Activated B cell treated with CpG ODN at 0.5 μM for 24 hours (primary cell): ENCODE data around the gene TMEM43. TPM values are rescaled to one million over a fixed set of nuclear protein-coding genes. Genes with fewer than 3 reads are reported as not detected.

ENCODE experiments used
- ATAC-seq: fragments of 200-7000 bp; cut with Tn5 transposase; one replicate; pipeline ENCODE4 v1.10.0; 2021; ENCODE audit warnings: low read depth, mild to moderate bottlenecking, moderate library complexity
- CTCF ChIA-PET: fragments of 350-600 bp; sonication (Branson Sonifier 250); formaldehyde crosslinking; loops from one replicate; lab custom pipeline; 2021; ENCODE audit warnings: antibody characterized with exemption; lab: Charles Lee
- POLR2A ChIA-PET: fragments of 350-600 bp; sonication (Branson Sonifier 250); formaldehyde crosslinking; loops from one replicate; lab custom pipeline; 2021; ENCODE audit warnings: antibody characterized with exemption; lab: Charles Lee
- DNase-seq: peaks from one replicate; pipeline ENCODE4 v3.0.0; 2022
- H3K27ac Mint-ChIP-seq: one replicate; pipeline ENCODE4 v1.8.0; 2020; ENCODE audit warnings: mixed read lengths
- H3K27me3 Mint-ChIP-seq: one replicate; pipeline ENCODE4 v1.8.0; 2021; ENCODE audit warnings: mixed read lengths
- H3K36me3 Mint-ChIP-seq: one replicate; pipeline ENCODE4 v1.8.0; 2021; ENCODE audit warnings: low read depth, mixed read lengths
- H3K4me1 Mint-ChIP-seq: one replicate; pipeline ENCODE4 v1.8.0; 2021; ENCODE audit warnings: mixed read lengths
- H3K4me3 Mint-ChIP-seq: one replicate; pipeline ENCODE4 v1.8.0; 2020; ENCODE audit warnings: mild to moderate bottlenecking, mixed read lengths
- H3K9me3 Mint-ChIP-seq: one replicate; pipeline ENCODE4 v1.8.0; 2020; ENCODE audit warnings: mixed read lengths
- intact Hi-C: fragments of 100-400 bp; cut with micrococcal nuclease; formaldehyde crosslinking; loops from one replicate; pipeline ENCODE4 v1.15.1; 2024
- total RNA-seq: library from RNA; stranded (reverse); gene quantifications from 2 replicates; pipeline ENCODE4 v1.2.3, GENCODE V29; 2022
- TF ChIP-seq, protein P1 (sequence below): fragments of 200-600 bp; IDR thresholded peaks from one replicate; pipeline ENCODE4 v1.8.0; 2022; ENCODE audit warnings: antibody characterized with exemption, mild to moderate bottlenecking

The TMEM43 gene
- total RNA-seq, 1 donor from 2014 or later, result 32.3 TPM

DNA sequence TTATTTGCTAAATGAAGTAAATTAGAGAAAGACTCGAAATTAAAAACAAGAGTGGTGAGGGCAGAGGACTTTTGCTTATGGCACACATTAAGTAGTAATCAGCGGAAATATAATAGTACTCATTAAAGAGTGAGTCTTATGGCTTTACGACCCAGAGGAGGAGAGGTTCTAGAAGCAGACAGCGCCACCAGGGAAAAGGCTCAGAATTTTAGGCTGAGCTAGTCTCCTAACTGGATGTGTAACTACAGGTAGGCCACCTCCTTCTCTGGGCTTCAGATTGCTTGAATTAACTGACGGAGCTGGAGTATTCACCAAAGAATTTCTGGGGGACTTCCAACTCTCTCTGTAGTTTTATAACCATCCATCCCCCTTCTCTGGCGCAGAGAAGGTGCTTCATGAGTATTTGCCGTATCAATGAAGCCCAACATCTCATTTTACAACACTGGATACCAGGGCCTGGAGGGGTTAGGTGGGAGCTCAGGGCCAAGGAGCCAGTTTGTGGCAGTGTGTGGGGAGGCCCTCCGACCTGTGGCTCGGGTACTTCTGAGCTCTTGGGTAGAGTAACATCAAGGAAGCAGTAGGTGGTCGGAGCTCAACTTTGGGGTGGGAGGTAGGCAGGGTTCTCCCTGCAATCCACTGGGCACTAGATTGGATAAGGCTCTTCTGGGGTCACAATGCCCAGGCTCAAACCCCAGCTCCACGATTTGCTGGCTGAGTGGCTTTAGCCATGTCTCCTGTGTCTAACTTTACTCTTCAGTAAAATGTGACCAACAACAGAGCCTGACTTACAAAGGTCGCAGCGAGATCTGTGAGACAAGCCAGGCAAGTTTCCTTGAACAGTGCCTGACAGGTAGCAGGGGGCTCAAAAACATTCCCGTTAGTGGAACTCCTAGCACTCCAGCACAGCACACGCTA, 1.3 kb upstream of the TMEM43 start:
- Mint-ChIP-seq H3K27ac (peak overlapping the region; percentile 87), H3K4me3 (peak overlapping the region; percentile 94), H3K9me3 (no peaks in the 10 kb centered on the region), H3K36me3 (peaks cover 38% of the 10 kb centered on the region), H3K27me3 (no peaks in the 10 kb centered on the region), H3K4me1 (peaks cover 40% of the 10 kb centered on the region)
- DNase-seq, result no peak
- no peak for ATAC-seq
- POLR2A ChIA-PET, result interaction anchor here (0.7 to 3.9 kb wide), 8 partner anchors 13 to 823 kb away, joined by 3 to 61 read pairs (median 4); partner anchors contain the start of genes CCDC174, LSM3 and XPC
- intact Hi-C loops, result loop anchor here (1.0 to 10.0 kb wide), 8 partner anchors 21 to 942 kb away; partner anchors contain the start of genes LSM3, MRPS25, SLC6A6 and XPC
- TF ChIP-seq, protein P1, sequence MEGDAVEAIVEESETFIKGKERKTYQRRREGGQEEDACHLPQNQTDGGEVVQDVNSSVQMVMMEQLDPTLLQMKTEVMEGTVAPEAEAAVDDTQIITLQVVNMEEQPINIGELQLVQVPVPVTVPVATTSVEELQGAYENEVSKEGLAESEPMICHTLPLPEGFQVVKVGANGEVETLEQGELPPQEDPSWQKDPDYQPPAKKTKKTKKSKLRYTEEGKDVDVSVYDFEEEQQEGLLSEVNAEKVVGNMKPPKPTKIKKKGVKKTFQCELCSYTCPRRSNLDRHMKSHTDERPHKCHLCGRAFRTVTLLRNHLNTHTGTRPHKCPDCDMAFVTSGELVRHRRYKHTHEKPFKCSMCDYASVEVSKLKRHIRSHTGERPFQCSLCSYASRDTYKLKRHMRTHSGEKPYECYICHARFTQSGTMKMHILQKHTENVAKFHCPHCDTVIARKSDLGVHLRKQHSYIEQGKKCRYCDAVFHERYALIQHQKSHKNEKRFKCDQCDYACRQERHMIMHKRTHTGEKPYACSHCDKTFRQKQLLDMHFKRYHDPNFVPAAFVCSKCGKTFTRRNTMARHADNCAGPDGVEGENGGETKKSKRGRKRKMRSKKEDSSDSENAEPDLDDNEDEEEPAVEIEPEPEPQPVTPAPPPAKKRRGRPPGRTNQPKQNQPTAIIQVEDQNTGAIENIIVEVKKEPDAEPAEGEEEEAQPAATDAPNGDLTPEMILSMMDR, result no peak
- CTCF ChIA-PET, result interaction anchor here (2.0 to 3.3 kb wide), 2 partner anchors 55 to 227 kb away, joined by 5 to 12 read pairs; partner anchors contain the start of genes LSM3 and XPC

DNA sequence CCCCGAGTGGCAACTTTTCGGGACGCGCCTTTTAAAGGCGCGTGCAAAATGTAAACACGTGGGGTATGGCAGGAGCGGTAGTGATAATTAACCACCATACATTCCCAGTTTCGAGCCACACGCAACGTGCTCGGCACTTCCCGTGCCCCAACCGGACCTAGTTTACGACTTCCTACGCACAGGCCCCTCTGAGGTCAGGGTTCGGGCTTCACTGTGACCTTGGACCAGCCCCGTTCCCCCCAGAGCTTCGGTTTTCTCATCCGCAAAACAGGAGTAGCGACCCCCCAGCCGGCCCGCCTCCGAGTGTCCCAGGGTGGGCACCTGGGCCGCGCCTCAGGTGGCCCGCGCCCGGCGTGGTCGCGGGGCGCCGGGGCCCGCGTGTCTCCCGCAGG, 633 bp upstream of the TMEM43 start:
- H3K36me3 Mint-ChIP-seq, result peaks cover 40% of the 10 kb centered on the region
- ATAC-seq (peak; percentile 22), DNase-seq (no peak)
- H3K4me3 Mint-ChIP-seq, result peak overlapping the region; percentile 94
- H3K27ac Mint-ChIP-seq, result peak overlapping the region; percentile 87
- intact Hi-C loops, result loop anchor here (1.0 to 10.0 kb wide), 8 partner anchors 20 to 941 kb away; partner anchors contain the start of genes LSM3, MRPS25, SLC6A6 and XPC
- H3K9me3 Mint-ChIP-seq, result no peaks in the 10 kb centered on the region
- ChIA-PET CTCF (interaction anchor here (2.0 to 3.3 kb wide), 2 partner anchors 54 to 227 kb away, joined by 5 to 12 read pairs; partner anchors contain the start of genes LSM3 and XPC), POLR2A (interaction anchor here (0.9 to 3.9 kb wide), 10 partner anchors 13 to 1283 kb away, joined by 3 to 61 read pairs (median 4); partner anchors contain the start of genes CCDC174, LSM3, MRPS25 and RPL32)
- TF ChIP-seq, protein P1, result no peak
- no peaks in the 10 kb centered on the region for H3K27me3 Mint-ChIP-seq
- H3K4me1 Mint-ChIP-seq, result peaks cover 40% of the 10 kb centered on the region

DNA sequence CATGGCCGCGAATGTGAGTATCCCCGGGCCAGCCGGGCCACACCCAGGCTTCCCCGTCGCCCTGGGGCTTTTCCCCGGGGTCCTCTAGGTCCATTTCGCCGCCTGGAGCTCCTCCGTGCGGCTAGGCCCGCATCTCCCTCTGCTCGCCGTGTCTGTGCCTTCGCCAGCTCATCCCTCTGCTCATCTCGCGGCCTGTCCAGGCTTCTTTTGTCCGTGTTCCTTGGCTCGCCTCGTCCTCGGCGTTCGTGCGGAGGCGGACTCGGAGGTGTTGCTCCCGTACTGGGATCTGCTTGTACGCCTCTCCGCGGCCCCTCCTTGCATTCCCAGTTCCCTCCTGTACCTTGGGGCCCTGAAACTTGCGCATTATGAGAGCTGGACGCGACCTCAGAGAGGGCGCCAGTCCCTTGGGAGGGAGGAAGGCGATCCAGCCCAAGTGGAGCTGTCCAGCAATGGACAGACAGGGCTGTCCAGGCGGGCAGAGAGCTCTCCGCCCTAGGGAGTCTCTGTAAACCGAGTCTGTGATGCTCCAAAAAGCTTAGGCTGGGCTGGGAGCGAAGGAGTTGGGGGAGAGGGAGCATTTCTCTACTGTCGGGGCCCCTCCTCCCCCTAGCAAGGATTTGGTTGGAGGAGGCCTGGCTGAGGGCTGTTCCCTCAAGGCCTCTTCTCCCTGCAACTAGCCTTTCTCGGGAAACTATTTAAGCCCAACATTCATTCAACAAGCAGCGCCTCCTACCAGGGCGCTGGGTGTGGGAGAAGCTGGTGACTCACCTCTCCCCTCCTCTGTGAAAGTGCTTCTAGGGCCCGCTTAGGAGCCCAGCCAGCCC, 553 bp downstream of the TMEM43 start:
- POLR2A ChIA-PET, result interaction anchor here (0.7 to 3.9 kb wide), 8 partner anchors 15 to 1284 kb away, joined by 3 to 61 read pairs (median 4); partner anchors contain the start of genes CCDC174, LSM3, MRPS25 and RPL32
- DNase-seq (no peak), ATAC-seq (peak; percentile 28)
- H3K27me3 Mint-ChIP-seq, result no peaks in the 10 kb centered on the region
- peaks cover 40% of the 10 kb centered on the region for H3K4me1 Mint-ChIP-seq
- H3K4me3 Mint-ChIP-seq, result peak overlapping the region; percentile 94
- TF ChIP-seq, protein P1, result no peak
- intact Hi-C loops, result loop anchor here (10.0 kb wide), 1 partner anchor 471 kb away; no protein-coding TSS in a partner anchor
- H3K9me3 Mint-ChIP-seq, result no peaks in the 10 kb centered on the region
- CTCF ChIA-PET, result interaction anchor here (2.0 to 3.3 kb wide), 2 partner anchors 53 to 229 kb away, joined by 5 to 12 read pairs; partner anchors contain the start of genes LSM3 and XPC
- peak overlapping the region; percentile 82 for H3K27ac Mint-ChIP-seq
- peaks cover 42% of the 10 kb centered on the region for H3K36me3 Mint-ChIP-seq

DNA sequence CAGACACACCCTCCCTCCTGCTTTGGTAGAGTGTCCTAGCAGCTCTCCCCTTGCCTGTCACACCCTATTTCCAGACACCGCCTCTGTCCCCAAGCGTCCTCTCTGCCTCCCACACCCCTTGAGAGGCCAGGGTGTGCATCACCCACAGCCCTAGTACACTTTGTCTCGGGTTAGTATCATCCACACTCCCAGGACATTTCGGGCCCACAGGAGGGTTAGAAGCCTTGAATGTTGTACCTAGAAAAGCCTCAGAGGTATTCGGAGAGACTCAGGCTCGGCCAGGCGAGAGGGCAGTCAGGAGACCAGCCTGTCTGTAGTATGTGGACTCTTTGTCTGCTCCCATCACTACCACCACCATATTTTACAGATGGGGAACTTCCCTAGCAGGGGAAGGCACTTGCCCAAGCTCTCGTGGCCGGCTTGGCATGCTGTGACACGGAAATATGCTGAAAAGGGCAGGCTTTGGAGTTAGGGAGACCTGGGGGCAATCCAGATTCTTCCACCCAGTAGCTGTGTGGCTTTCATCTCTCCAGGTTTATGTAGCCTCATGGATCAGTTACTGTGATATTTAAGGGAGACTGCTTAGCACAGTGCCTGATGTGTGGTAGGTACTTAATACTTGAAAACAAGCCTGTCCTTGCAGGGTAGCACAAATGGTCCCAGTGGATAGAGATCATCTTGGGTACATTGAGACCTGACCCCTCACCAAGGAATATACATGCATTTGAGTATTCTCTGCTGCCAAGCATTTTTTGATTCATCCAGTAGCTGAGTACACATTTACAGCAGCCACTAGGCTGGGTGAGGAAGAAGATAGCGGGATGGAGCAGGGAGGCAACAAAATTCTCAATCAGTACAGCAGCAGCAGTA, 1.4 kb downstream of the TMEM43 start:
- intact Hi-C loops, result loop anchor here (10.0 kb wide), 1 partner anchor 471 kb away; no protein-coding TSS in a partner anchor
- Mint-ChIP-seq H3K4me1 (peaks cover 40% of the 10 kb centered on the region), H3K4me3 (peak overlapping the region; percentile 94), H3K9me3 (no peaks in the 10 kb centered on the region), H3K27me3 (no peaks in the 10 kb centered on the region), H3K27ac (peak overlapping the region; percentile 82), H3K36me3 (peaks cover 41% of the 10 kb centered on the region)
- TF ChIP-seq, protein P1, result no peak
- DNase-seq (no peak), ATAC-seq (no peak)
- ChIA-PET CTCF (interaction anchor here (3.3 kb wide), 1 partner anchor 230 kb away, joined by 12 read pairs; no protein-coding TSS in a partner anchor), POLR2A (interaction anchor here (0.7 to 3.9 kb wide), 3 partner anchors 18 to 52 kb away, joined by 3 to 61 read pairs (median 16); partner anchors contain the start of genes LSM3 and XPC)
